Body of pancreas (tissue), 4 donors: ENCODE measurements around the gene RASL12.

Experiments used
- POLR2A ChIP-seq, 3 donors: fragments of 450-650 bp; IDR thresholded peaks; one replicate each; pipeline ENCODE4 v1.6.1; 2016; ENCODE audit warnings: antibody characterized with exemption in 3 of 3, mild to moderate bottlenecking in 2 of 3
- TF ChIP-seq, protein P1 (sequence below), 7 experiments: fragments of 450-650 bp in 4 of 7; fragments of 200-600 bp in 3 of 7; sonication (generic) in 3 of 7; IDR thresholded peaks; one replicate each; pipeline ENCODE4 v1.5.1; 2016 to 2019; ENCODE audit warnings: antibody characterized with exemption in 7 of 7

DNA sequence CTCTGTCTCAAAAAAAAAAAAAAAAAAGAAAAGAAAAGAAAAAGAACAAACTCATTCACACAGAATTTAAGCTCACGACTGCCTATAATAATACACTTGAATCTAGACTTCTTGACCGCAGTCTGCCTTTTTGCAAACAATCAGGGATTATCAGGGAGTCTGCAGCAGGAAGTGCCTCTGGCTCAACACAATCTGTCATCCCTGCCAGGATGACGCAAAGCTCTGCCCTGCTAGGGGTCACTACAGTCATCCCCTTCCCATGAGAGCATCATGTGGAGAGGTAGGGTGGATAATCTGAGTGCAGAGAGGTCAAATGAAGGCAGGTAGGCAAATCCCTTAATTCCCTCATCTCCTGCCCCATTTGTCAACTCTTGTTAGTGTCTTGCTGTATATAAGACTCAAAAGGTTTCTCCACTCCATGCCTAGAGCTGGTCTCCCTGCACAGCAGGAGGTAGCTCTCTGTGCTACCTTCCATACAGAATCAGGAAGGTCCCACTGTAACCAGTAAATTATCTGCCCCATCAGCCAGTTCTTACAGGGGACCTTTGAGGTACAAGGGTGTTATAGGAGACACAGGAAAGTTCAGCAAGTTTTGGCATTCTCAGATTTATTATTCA is 43.0 kb upstream of the RASL12 start:
- TF ChIP-seq, protein P1, sequence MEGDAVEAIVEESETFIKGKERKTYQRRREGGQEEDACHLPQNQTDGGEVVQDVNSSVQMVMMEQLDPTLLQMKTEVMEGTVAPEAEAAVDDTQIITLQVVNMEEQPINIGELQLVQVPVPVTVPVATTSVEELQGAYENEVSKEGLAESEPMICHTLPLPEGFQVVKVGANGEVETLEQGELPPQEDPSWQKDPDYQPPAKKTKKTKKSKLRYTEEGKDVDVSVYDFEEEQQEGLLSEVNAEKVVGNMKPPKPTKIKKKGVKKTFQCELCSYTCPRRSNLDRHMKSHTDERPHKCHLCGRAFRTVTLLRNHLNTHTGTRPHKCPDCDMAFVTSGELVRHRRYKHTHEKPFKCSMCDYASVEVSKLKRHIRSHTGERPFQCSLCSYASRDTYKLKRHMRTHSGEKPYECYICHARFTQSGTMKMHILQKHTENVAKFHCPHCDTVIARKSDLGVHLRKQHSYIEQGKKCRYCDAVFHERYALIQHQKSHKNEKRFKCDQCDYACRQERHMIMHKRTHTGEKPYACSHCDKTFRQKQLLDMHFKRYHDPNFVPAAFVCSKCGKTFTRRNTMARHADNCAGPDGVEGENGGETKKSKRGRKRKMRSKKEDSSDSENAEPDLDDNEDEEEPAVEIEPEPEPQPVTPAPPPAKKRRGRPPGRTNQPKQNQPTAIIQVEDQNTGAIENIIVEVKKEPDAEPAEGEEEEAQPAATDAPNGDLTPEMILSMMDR (IDR thresholded peaks at IDR 0.05) = no peak
- TF ChIP-seq POLR2A (IDR thresholded peaks at IDR 0.05) = no peak
